Muscle of back (tissue), 11 donors: Measurements from ENCODE around the gene PLXNA4. TPM values are rescaled to one million over a fixed set of nuclear protein-coding genes. Genes with fewer than 3 reads are reported as not detected.

Experiments used
- DNase-seq, 3 donors: peaks; one replicate each; pipeline versions ENCODE4 v3.0.0 to v3.0.0-alpha.2; 2013
- polyA plus RNA-seq, 10 donors: library from polyadenylated mRNA; unstranded; fragments of 120-200 nt; gene quantifications; one replicate each; pipeline ENCODE4 v1.2.1, GENCODE V29; 2013; ENCODE audit not compliant: insufficient read length in 10 of 10

PLXNA4 gene
- polyA plus RNA-seq, 10 donors = 2.2 to 8.5 (median 4.0) TPM

DNA sequence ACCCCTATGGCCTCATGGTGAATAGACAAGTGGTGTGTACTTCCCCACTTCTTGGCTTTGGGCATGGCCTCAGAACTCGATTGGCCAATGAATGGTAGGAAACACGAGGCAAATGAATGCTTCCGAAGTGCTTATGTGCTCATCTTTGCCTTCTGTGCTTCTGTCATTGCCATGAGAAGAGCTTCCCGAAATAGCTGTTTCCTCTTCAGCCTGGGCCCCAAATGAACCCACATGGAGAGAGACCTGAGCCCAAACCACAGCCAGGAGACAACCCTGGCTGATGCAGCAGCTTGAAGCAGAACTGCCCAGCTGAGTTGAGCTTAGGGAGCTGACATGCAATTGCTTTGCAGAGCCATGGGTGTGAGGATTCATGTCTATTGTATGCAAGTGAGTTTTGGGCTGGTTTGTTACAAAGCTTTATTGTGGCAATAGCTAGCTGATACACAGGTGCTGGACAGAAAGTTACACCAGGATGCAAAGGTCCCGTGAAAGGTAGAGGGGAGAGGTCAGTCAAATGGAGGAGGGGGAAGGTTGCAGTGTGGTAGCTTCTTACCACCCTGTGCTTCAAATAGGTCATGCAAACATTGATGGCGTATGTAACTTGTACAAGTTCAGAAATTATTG, 328.2 kb downstream of the PLXNA4 start:
- no peak for DNase-seq

DNA sequence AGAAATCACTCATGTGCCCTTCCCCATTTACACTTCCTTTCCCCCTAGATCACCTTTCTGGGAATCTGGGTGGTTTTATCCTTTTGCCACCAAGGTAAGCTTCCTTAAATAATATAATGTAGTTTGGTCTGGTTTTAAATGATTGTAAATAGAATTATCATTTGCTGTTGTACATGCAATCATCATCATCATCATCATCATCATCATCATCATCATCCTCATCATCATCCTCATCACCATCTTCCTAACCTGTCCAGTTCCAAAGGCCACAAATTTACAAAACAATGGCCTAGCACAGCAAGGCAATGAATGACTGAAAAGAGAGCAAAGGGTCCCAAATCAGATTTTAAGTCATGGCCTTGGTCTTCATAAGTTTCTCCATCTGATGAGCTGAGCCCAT, 329.7 kb downstream of the PLXNA4 start:
- DNase-seq = no peak

DNA sequence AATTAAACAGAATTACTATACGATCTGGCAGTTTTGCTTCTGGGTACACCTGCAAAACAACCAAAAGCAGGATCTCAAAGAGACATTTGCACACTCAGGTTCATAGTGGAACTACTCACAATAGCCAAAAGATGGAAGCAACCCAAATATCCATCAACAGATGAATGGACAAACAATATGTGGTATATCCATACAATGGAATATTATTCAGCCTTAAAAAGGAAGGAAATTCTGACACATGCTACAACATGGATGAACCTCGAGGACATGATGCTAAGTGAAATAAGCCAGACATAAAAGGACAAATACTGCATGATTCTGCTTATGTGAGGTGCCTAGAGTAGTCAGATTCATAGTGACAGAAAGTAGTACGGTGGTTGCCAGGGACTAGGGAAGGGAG, 330.7 kb downstream of the PLXNA4 start:
- no peak for DNase-seq

GRCh38 chr7:132244903-132245480, 331.3 kb downstream of the PLXNA4 start:
- no peak for DNase-seq

DNA sequence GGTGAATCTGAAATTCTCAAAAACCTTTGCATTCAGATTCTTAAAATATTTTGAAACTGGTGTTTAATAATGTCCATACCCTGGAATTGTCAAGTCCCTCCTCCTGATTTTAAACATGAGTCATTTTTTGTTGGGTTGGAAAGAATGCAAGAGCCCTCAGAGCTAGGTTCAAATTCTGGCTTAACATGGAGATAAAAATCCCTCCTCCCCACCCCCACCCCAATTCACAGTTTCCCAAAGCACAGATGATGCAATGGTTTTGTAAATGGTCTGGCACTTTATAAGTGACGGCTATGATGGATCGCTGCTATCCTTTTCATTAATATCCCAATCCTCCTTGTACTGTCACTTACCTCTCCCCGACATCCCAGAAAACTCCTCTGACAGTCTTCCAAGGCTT, 332.8 kb downstream of the PLXNA4 start:
- DNase-seq = peak in 1 of 3 donors; percentile 68

- no peak for DNase-seq
Observed at GRCh38 chr7:132243051-132243450, 333.2 kb downstream of the PLXNA4 start.

GRCh38 chr7:132242192-132242812, 334.0 kb downstream of the PLXNA4 start:
- no peak for DNase-seq

- no peak for DNase-seq
Observed at GRCh38 chr7:132240821-132241422, 335.3 kb downstream of the PLXNA4 start.

- DNase-seq = no peak
Observed at GRCh38 chr7:132240262-132240661, 336.0 kb downstream of the PLXNA4 start.

DNA sequence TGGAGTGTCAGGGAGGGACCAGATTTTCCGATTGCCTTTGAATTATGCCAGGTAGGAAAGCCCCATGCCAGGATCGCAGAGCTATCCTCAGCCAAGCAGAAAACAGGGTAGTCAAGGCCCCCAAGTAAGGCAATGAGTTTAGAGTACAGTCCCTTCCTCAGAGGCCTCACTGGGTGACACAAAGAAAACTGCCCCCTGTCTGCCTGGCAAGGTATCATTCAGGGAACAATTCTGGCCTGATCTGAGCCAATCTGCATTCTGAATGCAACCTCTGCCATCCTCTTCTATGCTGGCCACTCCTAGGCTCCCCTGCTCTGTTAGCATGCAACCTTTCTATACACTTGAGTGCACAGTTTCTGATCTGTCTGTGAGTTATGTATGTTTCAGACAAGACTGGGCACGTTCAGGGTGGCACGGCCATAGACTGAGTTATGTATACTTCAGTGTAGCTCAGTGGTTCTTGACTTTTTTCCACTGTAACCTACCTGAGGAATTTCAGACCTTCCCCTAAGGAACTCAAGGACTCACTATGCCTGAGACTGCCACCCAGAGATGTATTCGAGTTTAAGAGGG, 336.8 kb downstream of the PLXNA4 start:
- no peak for DNase-seq

DNA sequence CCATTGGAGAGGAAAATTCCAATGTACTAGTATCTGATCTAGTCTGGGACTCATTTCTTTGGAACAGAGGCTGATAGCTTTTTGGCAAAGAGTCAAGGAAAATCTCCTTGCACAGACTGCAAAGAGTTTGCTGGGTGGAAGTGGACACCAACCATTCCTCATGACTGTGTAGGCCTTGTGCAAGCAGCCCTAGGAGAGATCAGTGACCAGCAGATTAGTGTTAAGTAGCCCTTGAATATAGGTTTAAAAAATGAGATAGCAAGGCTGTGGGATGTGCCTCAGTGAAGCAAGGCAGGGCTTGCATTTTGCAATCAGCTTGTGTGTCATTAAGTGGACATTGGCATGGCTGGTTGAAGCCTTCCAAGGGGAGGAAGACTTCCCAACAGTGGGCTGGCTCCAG, 341.6 kb downstream of the PLXNA4 start:
- no peak for DNase-seq

GRCh38 chr7:132232406-132232805, 343.9 kb downstream of the PLXNA4 start:
- DNase-seq = no peak

DNA sequence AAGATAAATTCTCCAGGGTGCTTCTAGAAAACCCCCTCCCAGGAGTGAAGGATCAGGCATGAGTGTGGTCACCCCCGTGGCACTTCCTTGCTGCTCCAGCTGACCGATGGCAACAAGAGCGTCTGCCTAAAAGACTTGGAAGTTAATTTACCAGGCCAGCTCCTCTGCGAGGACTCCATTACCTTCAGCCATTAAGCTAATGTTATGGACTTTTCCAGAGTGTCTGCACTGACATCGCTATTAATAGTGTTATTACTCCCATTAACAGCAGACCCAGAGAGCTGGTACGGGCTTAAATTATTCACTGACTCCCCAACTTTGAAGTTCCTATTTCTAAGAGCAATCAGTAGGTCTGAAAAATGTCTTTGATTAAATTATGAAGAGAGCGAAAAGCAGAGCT, 345.8 kb downstream of the PLXNA4 start:
- no peak for DNase-seq

GRCh38 chr7:132228240-132228639, 348.0 kb downstream of the PLXNA4 start:
- DNase-seq = no peak

- DNase-seq = no peak
Observed at GRCh38 chr7:132226957-132227290, 349.3 kb downstream of the PLXNA4 start.

DNA sequence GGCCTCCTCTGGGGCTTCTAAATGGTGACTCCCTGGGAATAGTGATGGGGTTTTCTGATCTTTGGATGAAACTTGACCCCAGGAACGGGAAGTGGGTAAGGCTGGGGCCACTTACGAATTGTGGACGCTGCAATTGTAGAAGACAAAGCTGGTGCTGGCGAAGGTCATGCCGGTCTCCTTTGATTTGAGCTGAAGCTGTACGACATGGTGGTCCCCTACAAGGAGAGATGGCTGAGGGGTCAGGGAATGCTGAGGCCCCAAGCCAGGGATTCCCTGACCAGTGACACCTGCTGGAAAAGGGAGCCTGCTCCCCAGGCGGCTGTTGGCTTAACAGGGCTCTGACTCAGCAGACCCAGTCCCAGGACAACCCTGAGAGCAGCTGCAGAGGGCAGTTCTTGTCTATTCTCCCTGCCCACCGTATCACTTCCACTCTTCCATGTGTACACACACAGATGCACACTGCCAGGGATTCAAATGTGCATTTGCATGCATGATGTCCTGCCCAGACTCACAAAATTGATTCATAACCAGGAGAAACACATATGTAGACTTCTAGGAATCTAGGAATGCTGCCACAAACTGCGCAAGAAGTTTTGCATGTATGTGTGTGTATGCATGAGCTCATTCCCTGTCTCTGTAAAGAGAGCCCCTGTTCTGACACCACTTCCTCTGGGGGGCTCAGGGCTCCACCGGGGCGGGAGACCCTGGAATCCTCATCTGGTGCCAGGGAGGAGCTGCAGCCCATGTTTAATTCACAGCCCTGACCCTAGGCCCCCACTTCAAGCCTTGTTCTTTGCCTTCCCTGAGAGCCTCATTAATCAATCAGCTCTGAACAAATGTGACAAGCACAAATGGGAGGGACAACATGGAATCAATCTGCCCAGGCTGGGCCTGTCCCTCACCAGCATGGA, 350.0 kb downstream of the PLXNA4 start:
- peak; percentile 9 to 40 (median 28) for DNase-seq

- no peak for DNase-seq
Observed at GRCh38 chr7:132225216-132226030, 350.8 kb downstream of the PLXNA4 start.

GRCh38 chr7:132221356-132221755, 354.9 kb downstream of the PLXNA4 start:
- no peak for DNase-seq

- no peak for DNase-seq
Observed at GRCh38 chr7:132220060-132220459, 356.2 kb downstream of the PLXNA4 start.

- no peak for DNase-seq
Observed at GRCh38 chr7:132218876-132219275, 357.4 kb downstream of the PLXNA4 start.
